NCI-H146 treated with DMSO at 0.1 percent for 48 hours (cell line): Measurements from ENCODE around the gene C1GALT1.
"Not testable (repeated sequence)": the region's sequence is repeated elsewhere in the genome, so short reads cannot be mapped to it uniquely, and the experiment has no call there.

ENCODE experiments used
- DNase-seq: peaks from one replicate; lab custom pipeline; 2025; ENCODE audit not compliant: unreplicated experiment; lab: John Stamatoyannopoulos, UW

Gene C1GALT1

GRCh38 chr7:7166318-7166717 is 16.0 kb upstream of the C1GALT1 start:
- DNase-seq = no peak

GRCh38 chr7:7169296-7169695 is 13.0 kb upstream of the C1GALT1 start:
- no peak for DNase-seq

- no peak for DNase-seq
Observed at GRCh38 chr7:7173956-7174632, 8.2 kb upstream of the C1GALT1 start.

- DNase-seq = no peak
Observed at GRCh38 chr7:7175075-7175695, 7.2 kb upstream of the C1GALT1 start.

GRCh38 chr7:7176406-7177043 is 5.8 kb upstream of the C1GALT1 start:
- peak; percentile 4 for DNase-seq

GRCh38 chr7:7177044-7177517 is 5.3 kb upstream of the C1GALT1 start:
- DNase-seq = no peak

GRCh38 chr7:7178081-7178480 is 4.3 kb upstream of the C1GALT1 start:
- DNase-seq = no peak

GRCh38 chr7:7178906-7179305 is 3.4 kb upstream of the C1GALT1 start:
- no peak for DNase-seq

GRCh38 chr7:7180725-7181449 is 1.5 kb upstream of the C1GALT1 start:
- no peak for DNase-seq

- peak; percentile 74 for DNase-seq
Observed at GRCh38 chr7:7181519-7182155, 707 bp upstream of the C1GALT1 start.

GRCh38 chr7:7183061-7183837 is 905 bp downstream of the C1GALT1 start:
- peak; percentile 27 for DNase-seq

- no peak for DNase-seq
Observed at GRCh38 chr7:7183838-7184463, 1.6 kb downstream of the C1GALT1 start.

GRCh38 chr7:7185371-7185989 is 3.1 kb downstream of the C1GALT1 start:
- no peak for DNase-seq

- peak; percentile 77 for DNase-seq
Observed at GRCh38 chr7:7188091-7188490, 5.7 kb downstream of the C1GALT1 start.

- no peak for DNase-seq
Observed at GRCh38 chr7:7188742-7189141, 6.4 kb downstream of the C1GALT1 start.

- no peak for DNase-seq
Observed at GRCh38 chr7:7190142-7190541, 7.8 kb downstream of the C1GALT1 start.

- no peak for DNase-seq
Observed at GRCh38 chr7:7191137-7191536, 8.8 kb downstream of the C1GALT1 start.

- DNase-seq = not testable (repeated sequence)
Observed at GRCh38 chr7:7192798-7193788, 10.7 kb downstream of the C1GALT1 start.
